ENCODE measurements around the gene USP54. TPM values are rescaled to one million over a fixed set of nuclear protein-coding genes. Genes with fewer than 3 reads are reported as not detected.

Gene USP54
- total and polyA plus RNA-seq, 9 of the 15 experiments (the other 6 are each of a cell fraction or from before 2014, with no cell fraction given), result 3.8 to 40.1 (median 16.9) TPM

- intact Hi-C loops (cut with micrococcal nuclease), result no loop called here
- Histone ChIP-seq H3K4me1 (replicated peaks in 1 of 2; ENCODE audit: control insufficient read depth in 2 of 2, insufficient read depth in 2 of 2, low read length in 2 of 2) (no peaks in the 10 kb centered on the region), H3K9me1 (ENCODE audit: control insufficient read depth, insufficient read depth, low read length) (no peaks in the 10 kb centered on the region), H3K79me2 (ENCODE audit: control insufficient read depth, insufficient read depth, low read length) (no peaks in the 10 kb centered on the region), H4K20me1 (replicated peaks; ENCODE audit: control insufficient read depth, insufficient read depth, low read length) (no peaks in the 10 kb centered on the region), H3K36me3 (ENCODE audit: control insufficient read depth, insufficient read depth, low read length) (no peaks in the 10 kb centered on the region), H2AFZ (ENCODE audit: low read depth, low read length) (no peak overlapping the region), H3K9ac (ENCODE audit: insufficient read depth in 1 of 2, low read depth in 2 of 2, low read length in 2 of 2) (no peak overlapping the region), H3K27me3 (ENCODE audit: control insufficient read depth in 2 of 2, insufficient read depth in 2 of 2, low read length in 2 of 2) (no peaks in the 10 kb centered on the region), H3K27ac (ENCODE audit: extremely low read depth, low read depth, low read length) (no peak overlapping the region), H3K4me3 (no peak overlapping the region), H3K4me2 (ENCODE audit: insufficient read depth, low read length) (no peak overlapping the region), H3K9me3 (replicated peaks; ENCODE audit: control insufficient read depth, insufficient read depth, low read depth, low read length) (no peaks in the 10 kb centered on the region)
- no peak for FAIRE-seq
- no peak for ATAC-seq
- ChIA-PET POLR2A (interaction anchor here (0.7 kb wide), 1 partner anchor 579 kb away, joined by 3 read pairs; no protein-coding TSS in a partner anchor), CTCF (ENCODE audit: low intra/inter-chr PET ratio) (no interaction called here)
- in situ Hi-C loops (cut with MboI), result no loop called here
- no peak for DNase-seq (ENCODE audit: extremely low read depth in 1 of 4, low spot score in 3 of 4)
- 100% methylated on average over 1 of the region's 1 CpG for WGBS (ENCODE audit: insufficient coverage, low coverage, missing lambda C conversion rate)
- no TSS peak for BruUV-seq (replicated peaks)
- TF ChIP-seq SLC30A9 (CRISPR knock-in tag; IDR thresholded peaks at IDR 0.05) (no peak), CREB1 (IDR thresholded peaks at IDR 0.05) (no peak), CREB1 (CRISPR knock-in tag; IDR thresholded peaks at IDR 0.05) (no peak), BCL6 (CRISPR knock-in tag; IDR thresholded peaks at IDR 0.05) (no peak), RFX7 (CRISPR knock-in tag; IDR thresholded peaks at IDR 0.05) (no peak), RBM25 (IDR thresholded peaks at IDR 0.05; ENCODE audit: low read depth, low read length, severe bottlenecking) (peak; percentile 74), NR2F6 (CRISPR knock-in tag; IDR thresholded peaks at IDR 0.05) (no peak), SMAD2 (IDR thresholded peaks at IDR 0.05; ENCODE audit: low read depth, low read length) (no peak), XRCC4 (IDR thresholded peaks at IDR 0.05; ENCODE audit: extremely low read depth, insufficient read depth, insufficient read length) (no peak), ARID3A (IDR thresholded peaks at IDR 0.05; ENCODE audit: borderline replicate concordance, low read depth, low read length) (no peak), ILK (tag; IDR thresholded peaks at IDR 0.05; ENCODE audit: borderline replicate concordance, low read depth) (no peak), ETV6 (IDR thresholded peaks at IDR 0.05; ENCODE audit: borderline replicate concordance in 1 of 2, low read depth in 2 of 2, low read length in 1 of 2) (no peak), ETV6 (CRISPR knock-in tag; IDR thresholded peaks at IDR 0.05; ENCODE audit: borderline replicate concordance) (no peak), SIRT6 (IDR thresholded peaks at IDR 0.05; ENCODE audit: low read depth, low read length) (no peak), TCF7L2 (IDR thresholded peaks at IDR 0.05; ENCODE audit: low read depth, low read length) (no peak)
- TF ChIP-seq, protein P1, sequence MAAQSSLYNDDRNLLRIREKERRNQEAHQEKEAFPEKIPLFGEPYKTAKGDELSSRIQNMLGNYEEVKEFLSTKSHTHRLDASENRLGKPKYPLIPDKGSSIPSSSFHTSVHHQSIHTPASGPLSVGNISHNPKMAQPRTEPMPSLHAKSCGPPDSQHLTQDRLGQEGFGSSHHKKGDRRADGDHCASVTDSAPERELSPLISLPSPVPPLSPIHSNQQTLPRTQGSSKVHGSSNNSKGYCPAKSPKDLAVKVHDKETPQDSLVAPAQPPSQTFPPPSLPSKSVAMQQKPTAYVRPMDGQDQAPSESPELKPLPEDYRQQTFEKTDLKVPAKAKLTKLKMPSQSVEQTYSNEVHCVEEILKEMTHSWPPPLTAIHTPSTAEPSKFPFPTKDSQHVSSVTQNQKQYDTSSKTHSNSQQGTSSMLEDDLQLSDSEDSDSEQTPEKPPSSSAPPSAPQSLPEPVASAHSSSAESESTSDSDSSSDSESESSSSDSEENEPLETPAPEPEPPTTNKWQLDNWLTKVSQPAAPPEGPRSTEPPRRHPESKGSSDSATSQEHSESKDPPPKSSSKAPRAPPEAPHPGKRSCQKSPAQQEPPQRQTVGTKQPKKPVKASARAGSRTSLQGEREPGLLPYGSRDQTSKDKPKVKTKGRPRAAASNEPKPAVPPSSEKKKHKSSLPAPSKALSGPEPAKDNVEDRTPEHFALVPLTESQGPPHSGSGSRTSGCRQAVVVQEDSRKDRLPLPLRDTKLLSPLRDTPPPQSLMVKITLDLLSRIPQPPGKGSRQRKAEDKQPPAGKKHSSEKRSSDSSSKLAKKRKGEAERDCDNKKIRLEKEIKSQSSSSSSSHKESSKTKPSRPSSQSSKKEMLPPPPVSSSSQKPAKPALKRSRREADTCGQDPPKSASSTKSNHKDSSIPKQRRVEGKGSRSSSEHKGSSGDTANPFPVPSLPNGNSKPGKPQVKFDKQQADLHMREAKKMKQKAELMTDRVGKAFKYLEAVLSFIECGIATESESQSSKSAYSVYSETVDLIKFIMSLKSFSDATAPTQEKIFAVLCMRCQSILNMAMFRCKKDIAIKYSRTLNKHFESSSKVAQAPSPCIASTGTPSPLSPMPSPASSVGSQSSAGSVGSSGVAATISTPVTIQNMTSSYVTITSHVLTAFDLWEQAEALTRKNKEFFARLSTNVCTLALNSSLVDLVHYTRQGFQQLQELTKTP (IDR thresholded peaks at IDR 0.05; ENCODE audit: low read depth in 1 of 2, partially characterized antibody in 2 of 2), result no peak
- TF ChIP-seq, protein P2, sequence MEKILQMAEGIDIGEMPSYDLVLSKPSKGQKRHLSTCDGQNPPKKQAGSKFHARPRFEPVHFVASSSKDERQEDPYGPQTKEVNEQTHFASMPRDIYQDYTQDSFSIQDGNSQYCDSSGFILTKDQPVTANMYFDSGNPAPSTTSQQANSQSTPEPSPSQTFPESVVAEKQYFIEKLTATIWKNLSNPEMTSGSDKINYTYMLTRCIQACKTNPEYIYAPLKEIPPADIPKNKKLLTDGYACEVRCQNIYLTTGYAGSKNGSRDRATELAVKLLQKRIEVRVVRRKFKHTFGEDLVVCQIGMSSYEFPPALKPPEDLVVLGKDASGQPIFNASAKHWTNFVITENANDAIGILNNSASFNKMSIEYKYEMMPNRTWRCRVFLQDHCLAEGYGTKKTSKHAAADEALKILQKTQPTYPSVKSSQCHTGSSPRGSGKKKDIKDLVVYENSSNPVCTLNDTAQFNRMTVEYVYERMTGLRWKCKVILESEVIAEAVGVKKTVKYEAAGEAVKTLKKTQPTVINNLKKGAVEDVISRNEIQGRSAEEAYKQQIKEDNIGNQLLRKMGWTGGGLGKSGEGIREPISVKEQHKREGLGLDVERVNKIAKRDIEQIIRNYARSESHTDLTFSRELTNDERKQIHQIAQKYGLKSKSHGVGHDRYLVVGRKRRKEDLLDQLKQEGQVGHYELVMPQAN (IDR thresholded peaks at IDR 0.05; ENCODE audit: borderline replicate concordance), result no peak
Observed at GRCh38 chr10:73561192-73561591, 29.9 kb downstream of the USP54 start.

Measured in K562 (cell line).